Suprapubic skin (tissue), 3 donors: ENCODE results near the gene WAPL.

ENCODE experiments used
- POLR2AphosphoS5 ChIP-seq, 3 donors: sonication (generic); formaldehyde crosslinking; IDR thresholded peaks; one replicate each; pipeline ENCODE4 v1.6.1; 2017; ENCODE audit warnings: antibody characterized with exemption in 3 of 3
- TF ChIP-seq, protein P1 (sequence below), 2 donors: fragments of 200-600 bp in 1 of 2; fragments of 450-650 bp in 1 of 2; sonication (generic) in 1 of 2; IDR thresholded peaks; one replicate each; pipeline ENCODE4 v1.5.1; 2016 to 2019; ENCODE audit warnings: antibody characterized with exemption in 2 of 2, mild to moderate bottlenecking in 1 of 2, moderate library complexity in 1 of 2

GRCh38 chr10:86526606-86527005 lies 5.0 kb upstream of the WAPL start:
- TF ChIP-seq, protein P1, sequence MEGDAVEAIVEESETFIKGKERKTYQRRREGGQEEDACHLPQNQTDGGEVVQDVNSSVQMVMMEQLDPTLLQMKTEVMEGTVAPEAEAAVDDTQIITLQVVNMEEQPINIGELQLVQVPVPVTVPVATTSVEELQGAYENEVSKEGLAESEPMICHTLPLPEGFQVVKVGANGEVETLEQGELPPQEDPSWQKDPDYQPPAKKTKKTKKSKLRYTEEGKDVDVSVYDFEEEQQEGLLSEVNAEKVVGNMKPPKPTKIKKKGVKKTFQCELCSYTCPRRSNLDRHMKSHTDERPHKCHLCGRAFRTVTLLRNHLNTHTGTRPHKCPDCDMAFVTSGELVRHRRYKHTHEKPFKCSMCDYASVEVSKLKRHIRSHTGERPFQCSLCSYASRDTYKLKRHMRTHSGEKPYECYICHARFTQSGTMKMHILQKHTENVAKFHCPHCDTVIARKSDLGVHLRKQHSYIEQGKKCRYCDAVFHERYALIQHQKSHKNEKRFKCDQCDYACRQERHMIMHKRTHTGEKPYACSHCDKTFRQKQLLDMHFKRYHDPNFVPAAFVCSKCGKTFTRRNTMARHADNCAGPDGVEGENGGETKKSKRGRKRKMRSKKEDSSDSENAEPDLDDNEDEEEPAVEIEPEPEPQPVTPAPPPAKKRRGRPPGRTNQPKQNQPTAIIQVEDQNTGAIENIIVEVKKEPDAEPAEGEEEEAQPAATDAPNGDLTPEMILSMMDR (IDR thresholded peaks at IDR 0.05) = no peak
- no peak for TF ChIP-seq POLR2AphosphoS5 (IDR thresholded peaks at IDR 0.05)
